ENCODE results near the gene FXYD7. TPM values are rescaled to one million over a fixed set of nuclear protein-coding genes. Genes with fewer than 3 reads are reported as not detected.

Gene FXYD7
- total and polyA plus RNA-seq, 2 experiments from 2014 or later: 0.22 to 0.27 TPM

DNA sequence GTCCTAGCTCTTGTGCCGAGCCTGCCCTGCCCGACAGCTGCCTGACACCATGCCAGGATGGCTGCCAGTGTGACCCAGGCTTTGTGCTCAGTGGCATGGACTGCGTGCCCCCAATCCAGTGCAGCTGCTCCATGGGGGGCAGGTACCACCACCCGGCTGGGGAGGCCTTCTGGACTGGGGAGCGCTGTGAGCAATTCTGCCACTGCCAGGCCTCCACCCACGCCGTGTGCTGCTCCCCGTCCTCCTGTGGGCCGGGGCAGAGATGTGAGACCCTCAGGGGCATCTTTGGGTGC, 36.8 kb upstream of the FXYD7 start:
- H3K9me3 ChIP-seq (ENCODE audit: low read depth): no peaks in the 10 kb centered on the region
- no peak overlapping the region for H3K27ac ChIP-seq
- no peak for DNase-seq (ENCODE audit: low spot score)
- H3K4me2 ChIP-seq: no peak overlapping the region
- no peaks in the 10 kb centered on the region for H3K27me3 ChIP-seq
- no peaks in the 10 kb centered on the region for H4K20me1 ChIP-seq (ENCODE audit: insufficient read depth, poor library complexity, severe bottlenecking)
- no peaks in the 10 kb centered on the region for H3K4me1 ChIP-seq (ENCODE audit: insufficient read depth)
- no peaks in the 10 kb centered on the region for H3K36me3 ChIP-seq (replicated peaks; ENCODE audit: insufficient read depth, low read depth)
- H3K9me2 ChIP-seq (replicated peaks; ENCODE audit: insufficient read depth): no peaks in the 10 kb centered on the region
- no peak for TF ChIP-seq EZH2 (IDR thresholded peaks at IDR 0.05; ENCODE audit: borderline replicate concordance)
- TF ChIP-seq, protein P1, sequence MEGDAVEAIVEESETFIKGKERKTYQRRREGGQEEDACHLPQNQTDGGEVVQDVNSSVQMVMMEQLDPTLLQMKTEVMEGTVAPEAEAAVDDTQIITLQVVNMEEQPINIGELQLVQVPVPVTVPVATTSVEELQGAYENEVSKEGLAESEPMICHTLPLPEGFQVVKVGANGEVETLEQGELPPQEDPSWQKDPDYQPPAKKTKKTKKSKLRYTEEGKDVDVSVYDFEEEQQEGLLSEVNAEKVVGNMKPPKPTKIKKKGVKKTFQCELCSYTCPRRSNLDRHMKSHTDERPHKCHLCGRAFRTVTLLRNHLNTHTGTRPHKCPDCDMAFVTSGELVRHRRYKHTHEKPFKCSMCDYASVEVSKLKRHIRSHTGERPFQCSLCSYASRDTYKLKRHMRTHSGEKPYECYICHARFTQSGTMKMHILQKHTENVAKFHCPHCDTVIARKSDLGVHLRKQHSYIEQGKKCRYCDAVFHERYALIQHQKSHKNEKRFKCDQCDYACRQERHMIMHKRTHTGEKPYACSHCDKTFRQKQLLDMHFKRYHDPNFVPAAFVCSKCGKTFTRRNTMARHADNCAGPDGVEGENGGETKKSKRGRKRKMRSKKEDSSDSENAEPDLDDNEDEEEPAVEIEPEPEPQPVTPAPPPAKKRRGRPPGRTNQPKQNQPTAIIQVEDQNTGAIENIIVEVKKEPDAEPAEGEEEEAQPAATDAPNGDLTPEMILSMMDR (IDR thresholded peaks at IDR 0.05; ENCODE audit: poor library complexity): no peak
- TF ChIP-seq EZH2phosphoT487 (IDR thresholded peaks at IDR 0.05; ENCODE audit: low read depth, severe bottlenecking, unreplicated experiment): no peak
- 95% methylated on average over 9 of the region's 9 CpGs for WGBS (ENCODE audit: low lambda C conversion rate, missing lambda C conversion rate)
- H2AFZ ChIP-seq: no peak overlapping the region
- H3K79me2 ChIP-seq: no peaks in the 10 kb centered on the region
- H3K4me3 ChIP-seq: no peak overlapping the region

DNA sequence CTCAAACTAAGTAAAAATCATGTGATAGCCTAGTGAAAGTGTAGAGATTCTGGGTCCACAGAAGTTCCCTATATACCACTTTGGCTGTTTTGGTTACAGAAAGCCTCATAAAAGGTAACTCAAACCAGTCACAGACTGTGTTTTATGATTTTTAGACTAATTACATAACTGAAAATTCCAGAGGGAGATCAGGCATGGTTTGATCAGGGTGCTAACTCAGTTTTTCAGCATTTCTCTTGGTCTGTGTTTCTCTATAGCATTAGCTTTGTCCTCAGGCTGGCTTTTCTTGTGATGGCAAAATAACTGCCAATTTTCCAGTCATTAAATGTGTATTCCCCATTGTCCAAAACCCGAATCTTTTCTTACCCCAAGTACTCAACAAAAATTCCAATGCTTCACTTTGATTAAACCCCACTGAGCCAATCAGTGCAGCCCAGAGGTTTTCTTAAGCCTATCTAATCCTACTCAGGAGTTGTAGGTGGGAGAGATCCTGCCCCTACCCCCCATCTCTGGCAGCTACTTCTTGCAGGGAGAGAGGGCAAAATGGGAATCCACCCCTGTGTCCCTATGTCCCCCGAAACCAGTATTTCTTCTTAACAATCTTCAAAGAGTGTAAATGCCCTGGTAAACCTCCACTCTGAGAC, 36.0 kb upstream of the FXYD7 start:
- Histone ChIP-seq H3K9me3 (ENCODE audit: low read depth) (no peaks in the 10 kb centered on the region), H3K4me3 (no peak overlapping the region), H3K27me3 (no peaks in the 10 kb centered on the region), H3K9me2 (replicated peaks; ENCODE audit: insufficient read depth) (no peaks in the 10 kb centered on the region), H2AFZ (no peak overlapping the region), H3K4me2 (no peak overlapping the region), H4K20me1 (ENCODE audit: insufficient read depth, poor library complexity, severe bottlenecking) (no peaks in the 10 kb centered on the region), H3K36me3 (replicated peaks; ENCODE audit: insufficient read depth, low read depth) (no peaks in the 10 kb centered on the region), H3K4me1 (ENCODE audit: insufficient read depth) (no peaks in the 10 kb centered on the region), H3K27ac (peak overlapping the region; percentile 43), H3K79me2 (no peaks in the 10 kb centered on the region)
- DNase-seq (ENCODE audit: low spot score): no peak
- TF ChIP-seq, protein P1 (IDR thresholded peaks at IDR 0.05; ENCODE audit: poor library complexity): no peak
- TF ChIP-seq EZH2phosphoT487 (IDR thresholded peaks at IDR 0.05; ENCODE audit: low read depth, severe bottlenecking, unreplicated experiment) (no peak), EZH2 (IDR thresholded peaks at IDR 0.05; ENCODE audit: borderline replicate concordance) (no peak)
- 46% methylated on average over 2 of the region's 2 CpGs for WGBS (ENCODE audit: low lambda C conversion rate, missing lambda C conversion rate)

DNA sequence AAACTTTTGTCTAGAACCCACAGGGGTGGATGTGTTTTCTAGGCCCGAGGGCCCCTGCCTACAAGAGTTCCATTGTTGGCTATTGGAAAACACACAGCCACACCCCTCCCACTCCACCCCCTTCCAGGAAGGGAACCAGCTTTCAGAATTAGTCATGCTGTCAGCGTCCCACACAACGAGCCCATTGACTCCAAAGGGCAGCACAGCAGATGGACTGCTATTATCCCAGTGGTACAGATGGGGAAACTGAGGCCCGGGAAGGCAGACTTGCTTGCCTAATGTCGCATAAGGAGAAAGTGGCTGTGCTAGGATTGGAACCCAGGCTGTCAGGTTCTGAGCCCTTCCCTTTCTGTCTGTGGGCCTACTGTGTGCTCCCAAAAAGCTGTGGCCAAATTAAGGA, 35.5 kb upstream of the FXYD7 start:
- Histone ChIP-seq H3K27me3 (no peaks in the 10 kb centered on the region), H3K4me2 (no peak overlapping the region), H3K79me2 (no peaks in the 10 kb centered on the region), H3K9me2 (replicated peaks; ENCODE audit: insufficient read depth) (no peaks in the 10 kb centered on the region), H3K4me1 (ENCODE audit: insufficient read depth) (no peaks in the 10 kb centered on the region), H4K20me1 (ENCODE audit: insufficient read depth, poor library complexity, severe bottlenecking) (no peaks in the 10 kb centered on the region), H3K4me3 (no peak overlapping the region), H3K9me3 (ENCODE audit: low read depth) (no peaks in the 10 kb centered on the region), H2AFZ (no peak overlapping the region), H3K36me3 (replicated peaks; ENCODE audit: insufficient read depth, low read depth) (no peaks in the 10 kb centered on the region), H3K27ac (peak overlapping the region; percentile 43)
- WGBS (ENCODE audit: low lambda C conversion rate, missing lambda C conversion rate): 43% methylated on average over 5 of the region's 5 CpGs
- no peak for TF ChIP-seq EZH2phosphoT487 (IDR thresholded peaks at IDR 0.05; ENCODE audit: low read depth, severe bottlenecking, unreplicated experiment)
- TF ChIP-seq, protein P1 (IDR thresholded peaks at IDR 0.05; ENCODE audit: poor library complexity): no peak
- DNase-seq (ENCODE audit: low spot score): no peak

DNA sequence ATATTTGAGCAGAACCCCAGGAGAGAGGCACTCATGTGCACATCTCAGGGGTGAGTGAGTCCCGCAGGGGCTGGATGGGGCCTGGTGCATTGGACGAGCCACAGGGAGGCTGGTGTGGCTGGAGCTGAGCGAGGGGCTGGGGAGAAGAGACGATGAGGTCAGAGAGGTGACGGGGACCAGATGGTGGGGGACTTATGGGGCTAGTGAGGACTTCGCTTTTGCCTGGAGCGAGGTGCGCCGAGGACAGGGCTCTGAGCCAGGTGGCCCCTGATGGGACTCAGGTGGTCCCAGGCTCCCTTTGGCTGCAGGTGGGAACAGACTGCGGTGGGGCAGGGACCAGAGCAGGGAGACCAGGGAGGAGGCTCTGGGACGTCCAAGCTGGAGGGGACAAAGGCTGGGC, 34.3 kb upstream of the FXYD7 start:
- 81% methylated on average over 11 of the region's 11 CpGs for WGBS (ENCODE audit: low lambda C conversion rate, missing lambda C conversion rate)
- TF ChIP-seq, protein P1 (IDR thresholded peaks at IDR 0.05; ENCODE audit: poor library complexity): no peak
- TF ChIP-seq EZH2phosphoT487 (IDR thresholded peaks at IDR 0.05; ENCODE audit: low read depth, severe bottlenecking, unreplicated experiment) (no peak), EZH2 (IDR thresholded peaks at IDR 0.05; ENCODE audit: borderline replicate concordance) (no peak)
- H3K27ac ChIP-seq: no peak overlapping the region
- no peaks in the 10 kb centered on the region for H4K20me1 ChIP-seq (ENCODE audit: insufficient read depth, poor library complexity, severe bottlenecking)
- no peak overlapping the region for H2AFZ ChIP-seq
- DNase-seq (ENCODE audit: low spot score): no peak
- no peaks in the 10 kb centered on the region for H3K9me2 ChIP-seq (replicated peaks; ENCODE audit: insufficient read depth)
- H3K36me3 ChIP-seq (replicated peaks; ENCODE audit: insufficient read depth, low read depth): no peaks in the 10 kb centered on the region
- H3K4me3 ChIP-seq: no peak overlapping the region
- no peaks in the 10 kb centered on the region for H3K27me3 ChIP-seq
- H3K79me2 ChIP-seq: no peaks in the 10 kb centered on the region
- no peaks in the 10 kb centered on the region for H3K9me3 ChIP-seq (ENCODE audit: low read depth)
- no peaks in the 10 kb centered on the region for H3K4me1 ChIP-seq (ENCODE audit: insufficient read depth)
- H3K4me2 ChIP-seq: no peak overlapping the region
